HK-2 (cell line): ENCODE measurements around the gene GABBR2.
A peak's percentile ranks its signal among the peaks of the same experiment; 100 is the strongest.

Experiments used
- DNase-seq: peaks from one replicate; pipeline ENCODE4 v3.0.0-alpha.2; 2018; ENCODE audit not compliant: unreplicated experiment

GABBR2 gene

GRCh38 chr9:98344581-98344980, 364.2 kb downstream of the GABBR2 start:
- DNase-seq, result no peak

DNA sequence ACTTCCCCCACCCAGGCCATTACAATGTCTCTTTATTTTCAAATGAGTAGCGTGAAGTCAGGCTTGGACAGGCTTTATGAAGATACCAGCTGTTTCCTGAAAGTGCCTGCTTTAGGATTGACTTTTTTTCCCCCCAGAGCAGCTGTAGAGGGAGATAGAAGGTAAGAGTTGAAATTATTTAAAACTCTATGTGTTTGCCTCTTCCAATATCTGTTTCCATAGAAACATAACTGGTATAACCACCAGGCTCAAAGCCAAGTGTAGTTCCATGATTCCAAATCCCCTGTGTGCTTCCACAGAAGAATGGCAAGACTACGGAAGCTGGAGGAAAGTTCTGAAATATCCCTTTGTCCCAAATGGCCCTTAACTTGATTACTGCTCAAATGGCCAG, 365.9 kb downstream of the GABBR2 start:
- DNase-seq, result no peak

GRCh38 chr9:98342098-98342819, 366.5 kb downstream of the GABBR2 start:
- no peak for DNase-seq

DNA sequence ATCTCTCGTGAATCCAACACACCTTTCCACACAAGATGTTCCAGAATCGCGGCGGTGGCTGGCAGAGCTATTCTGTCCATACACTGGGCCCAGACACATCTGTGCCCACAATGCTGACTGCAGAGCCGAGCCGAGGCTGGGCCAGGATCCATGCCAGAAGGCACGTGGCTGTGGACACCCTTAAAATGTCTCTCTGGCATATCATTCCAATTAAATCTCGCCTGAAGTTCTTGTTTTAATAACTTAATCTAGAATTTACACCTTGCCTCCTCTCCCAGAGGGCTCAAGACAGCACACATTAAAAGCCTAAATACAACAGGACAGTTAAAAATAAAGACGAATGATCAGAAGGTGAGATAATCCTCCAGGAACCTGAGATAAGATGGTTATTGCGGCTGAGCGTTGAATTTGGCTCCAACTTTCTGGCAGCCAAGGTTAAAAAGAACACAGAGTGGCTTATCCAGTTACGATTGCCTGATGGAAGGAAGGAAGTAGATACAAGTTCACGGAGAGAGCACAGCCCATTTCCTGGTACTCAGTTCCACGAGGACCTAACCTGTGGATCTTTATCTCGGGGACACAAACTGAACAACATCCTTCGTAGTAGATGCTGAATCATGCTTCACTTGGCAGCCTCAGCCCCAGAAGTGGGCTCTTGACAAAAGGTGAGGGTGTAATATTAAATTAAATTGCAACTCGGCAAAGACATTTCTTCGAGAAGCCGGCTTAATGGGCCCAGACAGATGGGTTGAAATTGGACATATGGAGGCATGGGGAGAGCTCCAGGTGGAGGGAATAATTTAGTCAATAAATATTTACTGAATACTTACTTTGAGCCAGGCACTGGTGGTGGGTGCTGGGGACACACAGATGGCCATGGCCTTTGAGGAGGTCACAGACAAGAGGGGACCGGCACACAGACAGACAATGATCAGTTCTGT, 367.3 kb downstream of the GABBR2 start:
- DNase-seq, result no peak

DNA sequence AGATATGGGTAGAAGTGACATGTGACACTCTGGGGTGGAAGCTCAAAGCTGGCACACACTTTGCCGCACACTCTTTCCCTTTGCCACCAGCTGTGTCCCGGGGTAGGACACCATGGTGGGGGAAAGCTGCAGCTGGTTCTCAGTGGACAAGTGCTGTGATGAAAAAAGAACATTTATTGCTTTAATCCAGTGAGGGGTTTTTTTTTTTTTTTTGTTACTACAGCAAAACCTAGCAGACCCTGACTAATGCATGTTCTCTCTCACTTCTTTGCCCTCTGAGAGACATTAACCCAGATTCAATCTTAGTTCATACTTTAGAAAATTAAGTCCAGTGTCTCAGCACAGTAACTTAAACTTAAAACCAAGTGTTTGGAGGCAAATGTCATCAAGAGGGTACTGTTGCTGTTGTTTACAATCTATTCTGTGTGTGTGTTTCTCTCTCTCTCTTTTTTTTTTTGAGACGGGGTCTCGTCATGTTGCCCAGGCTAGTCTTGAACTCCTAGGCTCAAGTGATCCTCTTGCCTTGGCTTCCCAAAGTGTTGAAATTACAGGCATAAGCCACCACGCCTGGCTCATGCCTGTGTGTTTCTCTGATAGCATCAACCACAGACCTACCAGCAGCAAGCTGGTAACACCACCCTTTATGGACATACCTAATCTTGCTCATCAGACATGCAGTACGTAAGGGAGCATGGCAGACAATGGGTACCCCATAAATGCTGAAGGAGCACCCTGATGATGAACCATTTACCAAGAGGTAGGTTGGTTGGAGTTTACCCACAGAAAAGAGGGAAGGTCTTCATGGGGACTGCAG, 368.5 kb downstream of the GABBR2 start:
- DNase-seq, result no peak

DNA sequence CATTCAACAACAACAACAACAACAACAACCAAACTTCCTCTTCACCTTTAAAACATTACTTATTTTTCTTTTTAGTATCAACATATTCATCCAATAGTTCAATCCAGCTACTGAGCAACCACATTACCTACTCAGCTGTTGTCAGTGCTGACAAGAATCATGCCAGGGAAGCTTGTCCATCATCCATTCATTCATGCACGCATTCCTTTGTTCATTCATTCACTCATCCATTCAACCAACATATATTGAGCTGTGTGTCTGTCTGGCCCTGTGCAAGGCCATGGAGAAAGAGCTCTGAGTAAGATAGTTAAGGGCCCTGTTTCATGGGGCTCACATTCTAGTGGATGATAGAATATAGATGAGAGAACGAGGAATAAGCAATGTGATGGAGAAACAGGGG, 373.1 kb downstream of the GABBR2 start:
- DNase-seq, result no peak

DNA sequence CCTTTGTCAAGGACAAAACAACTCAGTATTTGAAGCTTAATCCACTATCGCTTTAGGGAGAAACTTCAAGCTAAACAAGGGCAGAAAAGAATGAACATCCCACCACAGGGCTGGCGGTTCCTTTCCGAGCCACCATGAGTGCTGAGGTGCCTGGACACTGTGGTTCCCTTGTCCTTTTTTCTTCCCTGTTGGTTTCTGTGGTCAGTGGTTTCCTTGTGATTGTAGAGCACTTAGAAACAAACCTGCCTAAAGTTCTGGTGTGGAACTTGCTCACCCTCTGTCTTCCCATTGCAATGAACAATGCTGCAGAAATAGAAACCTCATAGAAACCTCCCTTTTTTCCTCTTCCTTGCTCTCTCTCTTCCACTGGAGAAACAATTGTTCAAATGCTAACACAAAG, 373.9 kb downstream of the GABBR2 start:
- no peak for DNase-seq

DNA sequence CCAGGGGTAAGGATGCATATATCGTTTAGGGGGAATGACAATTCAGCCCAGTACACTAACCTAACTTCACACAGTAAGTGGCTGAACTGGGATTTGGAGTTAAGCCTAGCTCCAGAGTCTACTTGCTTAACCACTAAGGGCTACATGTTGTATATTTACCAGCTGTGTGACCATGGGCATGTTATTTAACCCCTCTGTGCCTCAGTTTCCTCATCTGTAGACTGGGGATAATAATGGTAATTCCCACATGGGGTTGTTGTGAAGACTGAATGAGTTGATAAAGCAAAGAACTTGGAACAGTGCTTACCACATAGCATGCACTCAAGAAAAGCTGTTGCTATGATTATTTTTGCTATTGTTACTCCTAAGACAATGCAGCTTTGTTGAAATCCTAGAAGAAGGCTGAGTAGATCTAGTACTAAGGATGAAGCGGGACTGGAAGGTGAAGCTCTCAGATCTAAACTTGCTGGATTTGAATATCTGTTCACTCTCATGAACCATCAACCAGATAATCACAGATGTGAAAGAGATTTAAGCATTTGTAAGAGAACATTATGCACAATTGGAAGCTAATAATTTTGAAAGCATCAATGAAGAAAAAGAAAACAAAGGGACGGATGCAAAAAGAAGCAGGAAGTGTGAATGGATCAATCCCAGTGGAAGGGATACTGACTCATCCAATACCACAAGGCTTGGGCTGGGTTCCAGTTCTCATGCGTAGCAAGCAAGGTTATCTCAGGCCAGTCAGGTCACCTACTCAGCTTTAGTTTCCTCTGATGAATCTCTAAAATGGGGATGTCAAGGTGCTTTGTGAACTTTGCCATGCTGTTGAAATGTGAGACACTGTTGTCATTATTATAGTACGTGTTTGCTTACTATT, 374.8 kb downstream of the GABBR2 start:
- peak; percentile 64 for DNase-seq

- DNase-seq, result no peak
Observed at GRCh38 chr9:98332405-98332831, 376.3 kb downstream of the GABBR2 start.

GRCh38 chr9:98331536-98332259, 377.0 kb downstream of the GABBR2 start:
- no peak for DNase-seq

GRCh38 chr9:98330831-98331230, 377.9 kb downstream of the GABBR2 start:
- DNase-seq, result no peak

DNA sequence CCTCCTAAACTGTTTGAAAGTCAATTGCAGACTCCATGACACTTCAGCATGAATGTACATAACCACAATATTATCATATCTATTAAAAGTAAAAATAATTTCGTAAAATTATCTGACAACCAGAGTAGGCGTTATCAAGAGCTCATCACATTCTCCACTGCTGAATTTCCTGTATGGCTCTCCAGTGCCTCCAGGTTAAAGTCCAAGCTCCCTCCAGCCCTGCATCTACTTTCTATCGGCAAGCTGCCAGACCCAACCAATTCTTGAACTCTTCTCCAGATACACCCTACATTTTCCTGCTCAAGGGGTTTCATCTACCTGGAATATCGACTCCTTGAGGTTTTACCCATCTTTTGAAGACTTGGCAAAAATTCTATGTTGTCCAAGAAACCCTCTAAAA, 378.8 kb downstream of the GABBR2 start:
- DNase-seq, result no peak

DNA sequence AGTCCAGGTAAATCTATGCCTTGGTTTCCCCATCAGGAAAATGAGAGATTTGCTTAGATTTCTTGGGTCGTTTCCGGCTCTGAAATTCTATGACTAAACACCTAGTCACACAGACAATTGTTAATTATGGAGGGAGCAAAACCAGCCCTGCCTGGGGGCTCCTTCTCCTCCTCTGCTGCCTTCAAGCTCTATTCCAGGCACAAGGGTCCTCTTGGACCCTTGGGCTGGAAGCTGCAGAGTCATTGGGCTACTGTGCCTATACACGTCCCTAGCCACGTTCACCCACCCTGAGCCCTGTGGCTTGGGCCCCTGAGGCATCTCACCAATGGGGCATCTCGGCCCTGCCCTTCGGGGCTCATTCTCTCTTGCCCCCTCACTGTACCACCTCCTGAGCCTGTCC, 379.5 kb downstream of the GABBR2 start:
- no peak for DNase-seq

DNA sequence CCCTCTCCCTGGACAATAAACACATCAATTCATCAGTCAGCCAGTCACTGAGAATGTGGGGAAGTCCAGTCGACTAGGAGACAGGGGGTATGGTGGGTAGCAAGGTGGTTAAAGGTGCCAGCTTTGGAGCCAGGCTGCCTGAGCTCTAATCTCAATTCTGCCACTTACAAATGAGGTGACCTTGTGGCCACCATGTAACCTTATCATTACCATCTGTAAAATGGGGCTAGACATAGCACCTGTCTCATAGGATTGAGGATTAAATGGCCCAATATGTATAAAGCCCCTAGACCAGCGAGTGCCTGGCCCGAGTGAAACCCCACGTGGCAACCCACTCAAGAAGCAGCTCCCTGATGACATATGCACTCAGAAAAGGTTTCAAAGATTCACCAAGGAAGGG, 380.0 kb downstream of the GABBR2 start:
- DNase-seq, result no peak

GRCh38 chr9:98328141-98328540, 380.6 kb downstream of the GABBR2 start:
- no peak for DNase-seq

GRCh38 chr9:98327249-98327561, 381.5 kb downstream of the GABBR2 start:
- no peak for DNase-seq

DNA sequence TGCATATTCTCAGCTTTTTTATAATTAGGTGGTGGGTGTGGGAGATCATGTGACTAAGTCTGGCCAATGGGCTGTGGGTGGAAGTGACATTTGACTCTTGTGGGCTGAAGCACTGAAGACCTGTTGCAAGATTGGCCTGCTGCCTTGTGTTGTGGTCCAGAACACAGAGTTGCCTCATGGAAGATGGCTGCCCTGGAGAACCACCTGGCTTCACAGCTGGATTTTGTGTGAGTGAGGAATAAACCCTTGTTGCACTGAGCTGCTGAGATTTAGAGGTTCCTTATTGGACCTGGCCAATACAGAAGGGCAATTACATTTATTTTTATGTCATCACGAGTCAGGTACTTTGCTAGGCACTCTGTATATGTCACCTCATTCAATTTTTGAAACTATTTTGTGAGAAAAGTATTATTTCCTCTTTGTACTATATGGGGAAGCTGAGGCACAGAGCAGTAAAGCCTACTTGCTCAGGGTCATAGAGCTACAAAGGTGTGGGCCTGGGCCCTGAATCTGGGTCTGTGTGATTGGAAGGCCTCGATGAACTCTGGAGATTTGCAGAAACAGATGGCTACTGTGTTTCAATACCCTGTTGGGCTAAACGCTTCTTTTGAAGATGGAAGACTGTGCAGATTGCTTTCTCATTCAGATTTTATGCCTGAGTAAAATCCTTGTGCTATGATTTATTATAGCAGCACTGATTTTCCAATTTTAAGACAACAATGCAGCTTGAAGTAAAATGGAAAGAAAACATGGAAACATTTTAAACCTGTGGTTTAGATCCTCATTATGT, 382.1 kb downstream of the GABBR2 start:
- no peak for DNase-seq

DNA sequence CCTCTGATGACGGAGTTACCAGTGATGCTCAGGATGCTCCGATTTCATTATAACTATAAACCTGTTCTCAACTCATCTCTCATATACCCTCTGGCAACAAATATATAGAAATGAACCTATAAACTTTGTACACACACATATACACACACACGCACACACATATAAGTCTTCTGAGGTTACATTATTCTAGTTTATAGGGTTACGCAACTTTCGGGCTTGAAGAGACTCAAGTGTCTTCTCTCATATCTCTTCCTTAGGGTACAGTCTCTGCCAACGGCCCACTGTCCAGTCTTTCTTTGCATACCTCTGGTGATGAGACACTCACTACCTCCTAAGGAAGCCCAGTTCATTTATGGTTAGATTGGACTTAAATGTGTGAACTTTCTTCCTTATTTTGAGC, 383.9 kb downstream of the GABBR2 start:
- no peak for DNase-seq

DNA sequence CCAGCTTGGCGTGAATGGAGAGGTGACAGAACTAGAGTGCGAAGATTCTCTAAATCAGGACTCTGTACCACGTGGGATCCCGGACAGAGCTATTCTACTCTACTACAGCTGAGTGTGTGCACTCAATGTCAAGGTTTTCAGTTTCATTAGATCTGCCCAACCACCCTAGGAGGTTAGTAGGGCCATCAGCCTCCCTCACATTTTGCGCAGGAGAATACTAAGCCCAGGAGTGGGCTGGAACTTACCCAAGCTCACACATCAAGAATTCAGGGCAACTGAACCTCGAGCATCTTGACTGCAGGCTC, 385.0 kb downstream of the GABBR2 start:
- DNase-seq, result no peak
